Stimulated activated CD4-positive, alpha-beta T cell treated with anti-CD3 and anti-CD28 coated beads, Interleukin-12 subunit alpha, Interleukin-12 subunit beta, amount 100 ng/mL, for 4 hours (primary cell): Measurements from ENCODE around the gene TRAPPC3.

Experiments used
- DNase-seq: peaks from one replicate; pipeline ENCODE4 v3.0.0-alpha.2; 2020

TRAPPC3 gene

DNA sequence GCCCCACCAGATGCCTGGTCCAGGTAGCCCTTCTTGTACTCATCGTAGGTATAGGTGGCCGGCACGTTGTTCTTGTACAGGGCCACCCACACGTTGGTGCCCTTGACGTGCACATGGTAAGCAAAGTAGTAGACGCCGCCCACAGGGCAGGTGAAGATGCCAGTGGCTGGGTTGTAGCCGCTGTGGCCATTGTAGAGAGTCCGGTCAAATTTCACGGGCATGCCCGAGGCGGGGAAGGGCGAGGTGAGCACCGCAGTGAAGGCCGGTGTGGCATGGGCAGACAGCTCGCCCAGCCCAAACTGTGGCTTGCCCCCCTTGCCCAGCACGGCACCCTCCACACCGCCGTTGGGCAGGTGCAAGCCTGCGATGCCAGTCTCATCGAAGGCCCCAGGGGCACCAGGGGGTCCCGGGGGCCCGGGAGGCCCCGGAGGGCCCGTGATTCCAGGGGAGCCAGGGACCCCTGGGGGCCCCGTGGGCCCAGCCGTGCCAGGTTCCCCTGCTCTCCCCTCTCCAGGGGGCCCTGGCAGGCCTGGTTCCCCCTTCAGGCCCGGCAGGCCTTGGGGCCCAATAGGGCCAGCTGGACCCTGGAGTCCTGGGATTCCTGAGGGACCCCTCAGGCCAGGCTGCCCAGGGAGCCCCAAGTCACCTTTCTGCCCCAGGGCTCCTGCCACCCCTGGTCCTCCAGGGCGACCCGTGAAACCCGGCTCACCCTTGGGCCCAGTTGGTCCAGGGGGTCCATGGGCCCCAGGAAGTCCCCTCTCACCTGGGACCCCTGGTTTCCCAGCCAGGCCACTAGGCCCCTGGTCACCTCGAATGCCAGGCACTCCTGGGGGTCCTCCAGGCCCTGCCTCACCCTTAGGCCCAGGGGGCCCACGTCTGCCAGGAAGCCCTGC is 51.3 kb downstream of the TRAPPC3 start:
- no peak for DNase-seq

DNA sequence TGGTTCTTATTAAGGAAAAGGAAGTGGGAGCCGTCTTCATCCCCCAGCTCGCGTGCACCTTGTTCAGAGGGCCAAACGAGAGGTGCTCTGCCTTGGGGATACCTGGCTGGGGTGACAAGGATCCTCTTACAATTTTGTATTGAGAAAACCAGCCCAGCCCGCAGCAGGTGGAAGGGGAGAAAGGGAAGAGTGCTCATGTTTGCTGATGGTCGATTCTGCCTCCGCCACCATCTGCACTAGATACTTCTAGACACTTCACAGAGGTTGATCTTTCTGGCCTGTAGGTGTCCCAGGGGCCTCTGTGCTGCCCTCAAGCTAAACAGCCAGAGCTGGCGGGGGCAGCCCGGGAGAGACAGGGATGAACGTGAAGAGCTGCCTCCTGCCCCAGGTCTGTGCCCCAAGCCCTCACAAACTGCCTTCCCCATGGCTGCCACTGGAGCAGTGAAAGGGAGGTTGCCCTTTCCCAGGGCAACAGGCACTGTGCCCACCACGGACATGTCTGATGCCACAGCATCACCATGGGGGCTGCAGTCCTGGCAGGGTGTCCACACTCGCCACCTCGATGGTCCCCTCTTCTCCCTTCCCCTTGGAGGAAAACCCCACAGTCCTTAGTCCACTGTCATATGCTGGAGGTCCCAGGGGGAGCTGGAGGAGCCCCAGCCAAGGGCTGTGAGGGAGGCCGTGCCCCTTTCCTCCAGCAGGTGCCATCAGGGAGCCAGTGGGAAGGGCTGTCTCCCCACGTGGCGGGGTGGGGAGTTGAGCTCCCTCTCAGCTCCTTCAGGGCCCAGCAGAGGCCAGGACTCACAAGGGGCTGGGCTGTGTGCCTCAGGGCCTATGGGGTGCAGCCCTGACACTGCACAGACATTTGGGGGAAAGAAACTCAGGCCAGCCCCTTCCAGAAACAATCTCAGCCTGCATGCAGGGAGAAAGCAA is 52.5 kb downstream of the TRAPPC3 start:
- DNase-seq = no peak

DNA sequence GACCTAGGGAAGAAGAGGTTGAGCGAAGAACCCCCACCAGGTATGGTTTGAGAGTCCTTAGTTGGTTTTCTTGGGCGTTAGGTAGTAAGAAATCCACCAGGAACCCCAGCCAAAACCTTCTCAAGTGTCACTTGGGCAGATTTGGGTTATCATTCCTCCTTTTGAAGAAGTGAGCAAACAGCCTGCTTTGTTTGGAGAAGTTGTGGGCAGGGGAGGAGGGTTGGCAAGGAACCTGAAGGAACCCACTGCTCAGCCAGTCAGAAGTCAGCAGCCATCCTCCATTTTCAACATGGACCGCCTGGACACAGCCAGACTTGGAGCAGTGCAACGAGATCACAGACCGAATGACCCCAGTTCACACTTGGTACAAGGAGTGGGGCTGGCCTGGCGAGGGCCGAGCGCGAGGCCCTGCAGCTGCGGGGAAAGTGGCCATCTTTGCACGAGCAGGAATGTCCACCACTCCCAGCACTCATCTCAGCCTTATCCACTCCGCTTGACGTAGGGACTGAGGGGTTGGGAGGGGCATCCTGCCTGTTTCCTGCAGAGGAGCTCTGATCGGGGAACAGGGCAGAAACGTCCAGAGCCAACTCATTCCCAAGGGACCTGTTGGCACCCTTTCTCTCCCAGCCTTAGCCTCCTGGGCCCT is 53.4 kb downstream of the TRAPPC3 start:
- DNase-seq = no peak

DNA sequence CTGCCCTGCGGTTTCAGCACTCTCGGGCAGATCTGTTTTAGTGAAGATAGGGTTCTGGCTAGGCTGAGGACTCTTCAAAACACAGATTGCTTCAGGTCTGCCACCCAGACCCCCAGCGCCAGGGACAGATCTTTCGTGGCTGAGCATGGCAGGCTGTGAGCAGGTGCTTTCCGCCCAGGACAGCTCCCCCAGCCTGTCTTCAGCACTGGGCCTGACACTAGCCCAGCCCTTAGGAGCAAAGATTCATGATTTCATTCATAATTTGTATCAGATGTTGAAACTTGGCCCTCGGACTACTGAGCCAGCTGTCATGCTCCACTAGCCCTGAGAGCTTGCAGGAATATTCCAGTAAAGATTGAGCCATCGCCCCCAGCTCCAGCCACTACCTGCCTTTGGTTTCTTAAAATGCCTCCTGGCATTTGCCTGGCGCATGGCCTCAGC is 54.6 kb downstream of the TRAPPC3 start:
- DNase-seq = no peak

DNA sequence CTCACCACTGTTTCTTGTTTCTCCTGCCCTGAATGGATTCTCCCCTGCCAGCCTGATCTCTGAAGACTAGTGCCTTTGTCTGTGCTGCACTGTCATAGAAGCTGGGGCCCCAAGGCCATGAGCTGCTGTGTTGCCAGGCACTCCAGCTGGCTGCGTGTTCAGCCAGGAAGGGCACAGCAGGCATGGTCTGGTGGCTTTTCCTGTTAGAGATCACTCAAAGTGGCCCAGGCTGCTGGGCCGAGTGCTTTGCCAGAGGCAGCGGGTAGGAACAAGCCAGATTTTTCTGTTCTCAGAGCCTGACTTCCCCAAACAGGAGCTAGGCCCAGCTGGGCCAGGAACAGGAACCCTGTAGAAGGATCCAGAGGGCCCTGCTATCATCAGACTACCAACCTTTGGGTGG is 55.4 kb downstream of the TRAPPC3 start:
- no peak for DNase-seq

DNA sequence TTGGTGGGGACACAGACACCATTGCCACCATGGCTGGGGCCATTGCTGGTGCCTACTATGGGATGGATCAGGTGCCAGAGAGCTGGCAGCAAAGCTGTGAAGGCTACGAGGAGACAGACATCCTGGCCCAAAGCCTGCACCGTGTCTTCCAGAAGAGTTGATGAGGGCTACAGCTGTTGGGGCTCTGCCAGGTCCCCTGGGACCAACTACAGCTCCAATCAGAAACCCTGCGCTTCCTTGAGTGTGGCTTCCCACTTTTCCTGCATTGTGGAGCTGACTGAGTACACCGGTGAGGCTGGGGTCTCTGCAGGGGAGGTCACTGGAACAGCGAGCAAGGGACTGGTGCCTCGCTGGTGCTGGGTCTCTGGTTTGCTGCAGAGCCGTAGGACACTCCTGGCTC is 56.1 kb downstream of the TRAPPC3 start:
- no peak for DNase-seq

DNA sequence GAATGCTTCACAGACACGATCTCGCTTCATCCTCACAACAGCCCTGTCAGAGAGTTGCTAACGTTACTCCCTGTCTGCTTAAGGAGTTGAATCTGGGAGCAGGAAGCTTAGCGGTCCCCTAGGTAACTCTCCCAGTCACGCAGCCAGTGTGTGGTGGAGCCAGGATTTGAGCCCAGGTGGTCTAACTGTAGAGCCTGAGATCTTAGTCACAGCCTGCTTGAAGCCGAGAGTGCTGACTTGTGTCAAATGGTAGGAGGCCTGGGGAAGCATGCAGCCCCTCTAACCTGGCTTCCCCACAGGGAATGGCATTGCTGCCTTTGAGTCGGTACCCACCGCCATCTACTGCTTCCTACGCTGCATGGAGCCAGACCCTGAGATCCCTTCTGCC is 56.5 kb downstream of the TRAPPC3 start:
- no peak for DNase-seq

DNA sequence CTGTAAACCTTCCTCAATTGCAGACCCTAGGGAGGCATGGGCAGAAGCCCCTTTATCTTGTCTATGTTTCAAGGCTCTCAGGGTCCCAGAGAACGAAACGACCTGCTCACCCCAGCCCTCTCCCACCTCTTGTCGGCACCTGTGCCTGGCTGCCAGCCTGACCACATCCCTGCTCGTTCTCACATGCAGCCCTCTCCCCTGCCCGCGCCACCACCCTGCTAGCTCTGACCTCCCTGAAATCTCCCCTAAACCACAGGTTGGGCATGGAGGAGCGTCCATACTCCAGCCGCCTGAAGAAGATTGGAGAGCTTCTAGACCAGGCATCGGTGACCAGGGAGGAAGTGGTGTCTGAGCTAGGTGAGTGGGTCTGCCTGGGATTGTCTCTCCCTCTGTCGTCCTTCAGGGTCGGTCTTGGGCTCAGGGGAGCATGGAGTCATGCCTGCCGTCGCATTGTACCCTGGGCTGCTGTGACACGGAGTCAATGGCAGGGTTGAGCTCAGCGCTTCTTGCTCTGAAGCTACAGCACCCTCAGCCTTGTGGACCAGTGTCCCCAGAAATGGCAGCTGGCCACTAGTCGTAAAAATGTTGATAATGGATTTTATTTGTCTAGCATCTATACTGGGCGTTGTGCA is 57.0 kb downstream of the TRAPPC3 start:
- no peak for DNase-seq

DNA sequence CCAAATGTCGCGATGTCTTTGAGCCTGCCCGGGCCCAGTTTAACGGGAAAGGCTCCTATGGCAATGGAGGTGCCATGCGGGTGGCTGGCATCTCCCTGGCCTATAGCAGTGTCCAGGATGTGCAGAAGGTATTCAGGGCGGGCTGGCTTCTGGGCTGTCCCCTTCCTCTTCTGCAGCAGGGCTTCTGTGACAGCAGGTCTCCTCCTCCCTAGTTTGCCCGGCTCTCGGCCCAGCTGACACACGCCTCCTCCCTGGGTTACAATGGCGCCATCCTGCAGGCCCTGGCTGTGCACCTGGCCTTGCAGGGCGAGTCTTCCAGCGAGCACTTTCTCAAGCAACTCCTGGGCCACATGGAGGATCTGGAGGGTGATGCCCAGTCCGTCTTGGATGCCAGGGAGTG is 57.6 kb downstream of the TRAPPC3 start:
- DNase-seq = no peak

DNA sequence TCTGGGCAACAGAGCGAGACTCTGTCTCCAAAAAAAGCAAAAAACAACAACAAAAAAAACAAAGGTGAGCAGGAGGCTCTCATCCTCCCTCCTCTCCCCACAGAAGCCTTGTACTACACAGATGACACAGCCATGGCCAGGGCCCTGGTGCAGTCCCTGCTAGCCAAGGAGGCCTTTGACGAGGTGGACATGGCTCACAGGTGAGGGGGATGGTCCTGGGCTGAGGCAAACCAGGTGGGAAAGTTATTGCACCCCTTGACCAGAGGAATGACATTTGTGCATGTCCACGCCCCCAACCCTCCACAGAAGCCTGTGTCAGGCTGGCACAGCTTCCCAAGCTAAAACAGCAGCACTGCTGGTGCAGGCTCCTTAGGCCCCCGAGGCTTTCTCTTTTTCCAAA is 58.1 kb downstream of the TRAPPC3 start:
- DNase-seq = no peak

DNA sequence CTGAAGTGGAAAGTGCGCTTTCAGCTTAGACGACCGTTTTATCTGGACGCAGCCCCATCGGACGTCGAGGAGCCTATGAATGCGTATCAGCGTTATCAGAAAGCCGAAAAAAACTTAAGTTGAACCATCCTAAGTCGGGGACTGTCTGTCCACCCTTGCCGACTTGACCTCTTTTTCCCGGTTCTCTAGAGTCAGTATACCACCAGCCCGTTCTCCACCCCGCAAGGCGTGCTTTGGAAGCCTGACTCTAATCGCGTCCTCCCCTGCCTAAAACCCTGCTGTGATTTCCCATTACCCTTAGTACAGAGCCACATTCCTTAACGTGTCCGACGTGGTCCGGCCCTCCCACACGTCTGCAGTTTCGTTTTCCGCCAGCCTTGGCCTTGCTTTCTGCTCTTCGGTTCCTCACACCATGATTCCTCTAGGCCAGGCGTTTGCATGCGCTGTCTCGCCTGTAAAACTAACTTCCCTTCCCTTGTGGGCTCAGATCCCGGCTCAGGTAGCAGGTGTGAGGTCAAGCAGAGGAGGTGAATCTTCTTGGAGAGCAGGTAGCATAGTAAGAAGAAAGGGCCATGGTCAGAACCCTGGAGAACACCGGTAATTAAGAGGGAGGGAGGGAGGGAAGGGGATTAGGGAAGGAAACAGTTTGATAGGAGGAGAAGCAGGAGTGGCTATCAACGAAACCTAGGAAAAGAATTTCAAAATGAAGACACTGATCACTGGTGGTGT is 59.7 kb downstream of the TRAPPC3 start:
- no peak for DNase-seq

DNA sequence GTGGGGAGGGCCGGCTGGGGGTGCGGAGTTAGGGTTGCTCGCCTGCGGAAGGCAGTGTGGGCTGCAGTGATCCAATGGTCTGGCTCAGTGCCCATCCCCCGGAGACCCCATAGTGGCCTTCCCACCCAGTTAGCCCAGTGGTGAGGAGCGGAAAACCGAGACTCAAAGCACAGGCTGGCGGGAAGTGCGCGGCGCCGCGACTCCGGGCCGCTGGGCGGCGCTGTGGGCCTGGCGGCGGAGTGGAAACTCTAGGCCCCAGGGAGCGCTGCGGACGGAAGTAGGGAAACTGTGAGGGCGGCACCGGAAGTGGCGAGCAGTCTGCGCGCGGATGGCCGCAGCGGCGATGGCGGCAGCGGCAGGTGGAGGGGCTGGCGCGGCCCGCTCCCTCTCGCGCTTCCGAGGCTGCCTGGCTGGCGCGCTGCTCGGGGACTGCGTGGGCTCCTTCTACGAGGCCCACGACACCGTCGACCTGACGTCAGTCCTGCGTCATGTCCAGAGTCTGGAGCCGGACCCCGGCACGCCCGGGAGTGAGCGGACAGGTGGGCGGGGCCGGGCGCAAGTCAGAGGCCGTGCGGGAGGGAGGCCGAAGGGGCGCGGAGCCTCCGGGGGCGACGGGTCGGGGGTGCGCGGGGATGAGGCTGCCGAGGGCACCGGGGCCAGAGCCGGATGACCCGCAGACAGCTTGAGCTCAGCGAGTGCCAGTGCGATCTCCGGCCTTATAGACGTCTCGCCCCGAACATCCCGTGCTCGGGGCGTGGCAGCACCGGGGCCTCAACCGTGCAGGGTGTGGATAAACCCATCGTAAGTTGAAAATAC is 60.5 kb downstream of the TRAPPC3 start, which contains the start of gene ADPRS:
Gene ADPRS, plus strand, starts transcription at position 316 of the 816 bp plus-strand sequence. Its CDS starts 13 bp downstream, at position 329.
- DNase-seq = peak; percentile 88

DNA sequence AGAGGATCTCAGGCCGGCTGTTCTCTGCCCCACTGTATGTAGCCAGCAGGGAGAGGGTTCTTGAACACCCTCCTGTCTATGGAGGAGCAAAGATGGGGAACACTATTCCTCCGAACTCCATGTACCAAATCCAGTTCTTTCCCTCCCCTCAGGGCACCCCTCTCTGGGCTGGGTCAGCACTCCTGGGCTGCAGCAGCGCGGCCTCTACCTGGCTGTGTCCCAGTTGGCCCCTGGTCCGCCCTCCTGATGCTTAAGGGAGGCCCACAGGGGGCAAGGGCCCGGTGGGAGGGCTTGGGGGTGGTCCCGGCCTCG is 61.1 kb downstream of the TRAPPC3 start:
- DNase-seq = no peak

DNA sequence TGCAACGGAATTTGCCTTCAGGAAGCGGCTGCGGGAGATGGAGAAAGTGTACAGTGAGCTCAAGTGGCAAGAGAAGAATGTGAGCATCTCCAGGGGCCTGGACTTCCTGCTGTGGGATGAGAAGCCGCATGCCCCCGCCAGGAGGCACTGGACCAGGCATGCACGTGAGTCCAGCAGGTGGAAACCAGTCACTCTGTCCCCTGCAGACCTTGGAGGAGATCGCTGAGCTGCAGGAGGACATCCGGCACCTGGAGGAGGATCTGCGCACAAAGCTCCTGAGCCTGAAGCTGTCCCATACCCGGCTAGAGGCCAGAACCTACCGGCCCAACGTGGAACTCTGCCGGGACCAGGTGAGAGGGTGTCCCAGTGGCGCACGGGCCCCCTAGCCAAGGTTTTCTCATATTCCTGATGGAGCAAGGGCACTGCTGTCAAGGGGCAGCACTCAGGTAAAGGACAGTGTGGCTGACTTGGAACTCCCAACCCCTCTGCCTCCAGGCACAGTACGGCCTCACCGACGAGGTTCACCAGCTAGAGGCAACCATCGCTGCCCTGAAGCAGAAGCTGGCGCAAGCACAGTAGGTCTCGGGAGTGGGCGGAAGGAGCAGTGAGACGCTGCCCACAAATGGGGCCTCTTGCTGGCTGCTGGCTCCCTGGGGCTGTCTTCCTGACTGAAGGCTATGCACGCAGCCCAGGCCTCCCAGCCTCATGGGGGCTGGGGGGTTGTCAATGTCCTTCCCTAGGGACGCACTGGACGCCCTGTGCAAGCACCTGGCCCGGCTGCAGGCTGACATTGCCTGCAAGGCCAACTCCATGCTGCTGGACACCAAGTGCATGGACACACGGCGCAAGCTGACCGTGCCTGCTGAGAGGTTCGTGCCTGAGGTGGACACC is 61.8 kb downstream of the TRAPPC3 start:
- DNase-seq = no peak
